ENCODE results near the gene POLRMT.

POLRMT gene

DNA sequence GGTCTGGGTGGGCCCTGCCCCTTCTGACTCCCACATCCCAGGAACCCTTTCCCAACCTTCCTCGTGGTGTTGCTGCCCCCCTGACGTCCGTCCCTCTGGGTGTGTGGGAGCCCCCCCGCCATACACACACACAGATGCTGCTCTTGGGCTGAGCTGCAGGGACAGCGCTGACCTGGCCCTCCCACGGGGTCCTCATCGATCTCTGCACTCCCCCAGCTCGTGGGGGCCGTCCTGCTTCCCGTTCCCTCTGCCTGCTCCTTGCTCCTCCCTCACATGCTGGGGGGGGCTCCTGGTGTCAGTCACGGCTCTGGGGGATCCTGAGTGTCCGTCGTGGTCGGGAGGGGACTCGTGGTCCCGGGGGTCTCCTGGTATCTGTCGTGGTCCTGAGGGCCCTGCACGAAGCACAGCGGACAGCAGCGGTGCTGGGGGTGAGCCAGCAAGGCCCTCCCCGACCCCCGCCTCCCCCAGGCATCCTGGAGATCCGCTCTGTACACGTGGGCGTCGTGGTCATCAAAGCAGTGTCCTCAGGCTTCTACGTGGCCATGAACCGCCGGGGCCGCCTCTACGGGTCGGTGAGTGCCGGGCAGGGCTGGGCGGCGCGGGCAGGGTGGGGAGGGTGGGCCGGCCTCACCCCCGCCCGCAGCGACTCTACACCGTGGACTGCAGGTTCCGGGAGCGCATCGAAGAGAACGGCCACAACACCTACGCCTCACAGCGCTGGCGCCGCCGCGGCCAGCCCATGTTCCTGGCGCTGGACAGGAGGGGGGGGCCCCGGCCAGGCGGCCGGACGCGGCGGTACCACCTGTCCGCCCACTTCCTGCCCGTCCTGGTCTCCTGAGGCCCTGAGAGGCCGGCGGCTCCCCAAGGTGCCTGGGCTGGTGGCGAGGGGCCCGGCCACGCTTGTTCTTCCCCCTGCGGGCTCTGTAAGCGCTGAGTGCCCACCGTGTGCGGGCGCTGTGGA, 9.7 kb upstream of the POLRMT start (continued):
- TF ChIP-seq, protein P1, sequence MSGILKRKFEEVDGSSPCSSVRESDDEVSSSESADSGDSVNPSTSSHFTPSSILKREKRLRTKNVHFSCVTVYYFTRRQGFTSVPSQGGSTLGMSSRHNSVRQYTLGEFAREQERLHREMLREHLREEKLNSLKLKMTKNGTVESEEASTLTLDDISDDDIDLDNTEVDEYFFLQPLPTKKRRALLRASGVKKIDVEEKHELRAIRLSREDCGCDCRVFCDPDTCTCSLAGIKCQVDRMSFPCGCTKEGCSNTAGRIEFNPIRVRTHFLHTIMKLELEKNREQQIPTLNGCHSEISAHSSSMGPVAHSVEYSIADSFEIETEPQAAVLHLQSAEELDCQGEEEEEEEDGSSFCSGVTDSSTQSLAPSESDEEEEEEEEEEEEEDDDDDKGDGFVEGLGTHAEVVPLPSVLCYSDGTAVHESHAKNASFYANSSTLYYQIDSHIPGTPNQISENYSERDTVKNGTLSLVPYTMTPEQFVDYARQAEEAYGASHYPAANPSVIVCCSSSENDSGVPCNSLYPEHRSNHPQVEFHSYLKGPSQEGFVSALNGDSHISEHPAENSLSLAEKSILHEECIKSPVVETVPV (CRISPR knock-in tag; IDR thresholded peaks at IDR 0.05) = no peak

DNA sequence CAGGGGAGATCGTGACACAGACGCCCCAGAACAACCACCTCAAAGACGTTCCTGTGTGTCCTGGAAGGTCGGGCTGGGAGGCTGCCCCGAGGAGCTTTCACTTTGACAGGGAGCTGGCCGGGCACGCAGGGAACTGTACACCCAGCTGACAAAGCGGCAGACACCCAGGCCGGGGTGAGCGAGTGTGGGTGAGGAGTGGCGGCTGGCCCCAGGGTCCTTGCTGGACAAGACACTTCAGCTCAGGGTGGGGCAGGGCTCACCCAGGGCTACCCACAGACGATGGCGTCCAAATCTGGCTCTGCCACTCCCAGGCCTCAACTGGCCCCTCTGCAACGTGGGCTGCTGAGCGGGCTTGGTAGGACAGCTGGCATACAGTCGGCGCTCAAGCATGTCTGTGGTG, 8.4 kb upstream of the POLRMT start:
- no peak for ATAC-seq
- TF ChIP-seq ZNF70 (CRISPR knock-in tag; IDR thresholded peaks at IDR 0.05) (no peak), ZNF8 (CRISPR knock-in tag; IDR thresholded peaks at IDR 0.05) (no peak), BACH2 (CRISPR knock-in tag; IDR thresholded peaks at IDR 0.05; ENCODE audit: borderline replicate concordance) (no peak), TSHZ2 (CRISPR knock-in tag; IDR thresholded peaks at IDR 0.05) (no peak), GLIS3 (CRISPR knock-in tag; IDR thresholded peaks at IDR 0.05) (no peak), ISL1 (CRISPR knock-in tag; IDR thresholded peaks at IDR 0.05) (no peak), SNAI2 (CRISPR knock-in tag; IDR thresholded peaks at IDR 0.05) (no peak), TOX (CRISPR knock-in tag; IDR thresholded peaks at IDR 0.05; ENCODE audit: borderline replicate concordance) (no peak), ZC3H10 (CRISPR knock-in tag; IDR thresholded peaks at IDR 0.05) (no peak), POU6F1 (CRISPR knock-in tag; IDR thresholded peaks at IDR 0.05; ENCODE audit: borderline replicate concordance, low read depth) (no peak), ZFP3 (CRISPR knock-in tag; IDR thresholded peaks at IDR 0.05) (no peak), ZFP30 (CRISPR knock-in tag; IDR thresholded peaks at IDR 0.05) (no peak), OSR1 (CRISPR knock-in tag; IDR thresholded peaks at IDR 0.05) (no peak), RARB (CRISPR knock-in tag; IDR thresholded peaks at IDR 0.05) (no peak), TCF4 (CRISPR knock-in tag; IDR thresholded peaks at IDR 0.05; ENCODE audit: borderline replicate concordance) (no peak), ZNF565 (CRISPR knock-in tag; conservative IDR thresholded peaks at IDR 0.05; ENCODE audit: low read depth) (no peak), CREB5 (CRISPR knock-in tag; IDR thresholded peaks at IDR 0.05; ENCODE audit: low read depth) (no peak), ESRRG (CRISPR knock-in tag; IDR thresholded peaks at IDR 0.05) (no peak)
- TF ChIP-seq, protein P1 (CRISPR knock-in tag; IDR thresholded peaks at IDR 0.05) = no peak
- TF ChIP-seq, protein P2, sequence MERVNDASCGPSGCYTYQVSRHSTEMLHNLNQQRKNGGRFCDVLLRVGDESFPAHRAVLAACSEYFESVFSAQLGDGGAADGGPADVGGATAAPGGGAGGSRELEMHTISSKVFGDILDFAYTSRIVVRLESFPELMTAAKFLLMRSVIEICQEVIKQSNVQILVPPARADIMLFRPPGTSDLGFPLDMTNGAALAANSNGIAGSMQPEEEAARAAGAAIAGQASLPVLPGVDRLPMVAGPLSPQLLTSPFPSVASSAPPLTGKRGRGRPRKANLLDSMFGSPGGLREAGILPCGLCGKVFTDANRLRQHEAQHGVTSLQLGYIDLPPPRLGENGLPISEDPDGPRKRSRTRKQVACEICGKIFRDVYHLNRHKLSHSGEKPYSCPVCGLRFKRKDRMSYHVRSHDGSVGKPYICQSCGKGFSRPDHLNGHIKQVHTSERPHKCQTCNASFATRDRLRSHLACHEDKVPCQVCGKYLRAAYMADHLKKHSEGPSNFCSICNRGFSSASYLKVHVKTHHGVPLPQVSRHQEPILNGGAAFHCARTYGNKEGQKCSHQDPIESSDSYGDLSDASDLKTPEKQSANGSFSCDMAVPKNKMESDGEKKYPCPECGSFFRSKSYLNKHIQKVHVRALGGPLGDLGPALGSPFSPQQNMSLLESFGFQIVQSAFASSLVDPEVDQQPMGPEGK (CRISPR knock-in tag; IDR thresholded peaks at IDR 0.05; ENCODE audit: borderline replicate concordance) = no peak

Measured in SK-N-SH treated with all-trans-retinoic acid at 6 μM for 48 hours (cell line).